Mucosa of gallbladder (tissue), 1 donor: Measurements from ENCODE around the gene CKAP5. TPM values are rescaled to one million over a fixed set of nuclear protein-coding genes. Genes with fewer than 3 reads are reported as not detected.
"Not testable (repeated sequence)": the region's sequence is repeated elsewhere in the genome, so short reads cannot be mapped to it uniquely, and the experiment has no call there.

ENCODE experiments used
- DNase-seq: peaks from one replicate; pipeline ENCODE4 v3.0.0-alpha.2; 2020; ENCODE audit warnings: low spot score
- total RNA-seq: library from RNA; stranded (reverse); gene quantifications from one replicate; pipeline ENCODE4 v1.2.1, GENCODE V29; 2021
- donor health status: DM: no; HTN: no; CAD: no.

CKAP5 gene
- total RNA-seq, 1 donor from 2014 or later: 64.6 TPM

DNA sequence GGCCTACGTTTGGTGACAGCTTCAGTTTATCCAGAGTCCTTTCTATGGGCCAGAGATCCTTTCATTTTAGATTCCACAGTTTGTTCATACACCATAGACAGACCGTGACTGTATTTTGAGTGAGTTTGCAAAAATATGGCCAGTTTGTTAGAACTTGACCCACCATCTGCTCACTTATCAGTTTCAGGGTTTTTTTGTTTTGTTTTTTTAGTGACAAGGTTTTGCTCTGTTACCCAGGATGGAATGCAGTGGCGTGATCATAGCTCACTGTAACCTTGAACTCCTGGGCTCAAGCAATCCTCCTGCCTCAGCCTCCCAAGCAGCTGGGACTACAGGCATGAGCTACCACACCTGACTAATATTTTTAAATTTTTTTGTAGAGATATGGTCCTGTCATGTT, 9.1 kb upstream of the CKAP5 start:
- no peak for DNase-seq

DNA sequence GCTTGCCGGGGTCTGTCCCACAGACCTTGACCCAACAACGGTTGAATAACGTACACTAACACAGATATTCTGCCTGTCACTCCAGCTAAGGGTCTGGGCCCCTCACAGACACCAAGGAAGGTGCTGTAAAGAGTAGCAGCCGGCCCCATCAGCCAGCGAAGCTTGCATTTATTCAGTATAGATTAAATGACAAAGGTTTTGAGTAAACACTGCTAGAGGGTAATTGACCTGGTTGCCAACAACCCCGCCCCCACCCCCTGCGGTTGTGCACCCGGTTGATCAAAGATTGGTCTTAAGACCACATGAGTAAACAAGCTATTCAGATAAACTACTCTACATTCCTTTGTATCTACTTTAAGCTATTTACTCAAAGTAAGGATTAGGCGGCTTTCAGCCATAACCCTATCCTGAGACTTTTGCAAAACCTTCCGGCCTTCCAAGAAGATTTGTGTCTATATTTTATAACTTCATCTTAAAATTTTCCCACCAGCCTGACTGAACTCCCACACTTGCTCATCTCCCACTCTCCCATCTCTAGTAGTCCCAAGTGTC, 4.8 kb upstream of the CKAP5 start:
- DNase-seq: no peak

DNA sequence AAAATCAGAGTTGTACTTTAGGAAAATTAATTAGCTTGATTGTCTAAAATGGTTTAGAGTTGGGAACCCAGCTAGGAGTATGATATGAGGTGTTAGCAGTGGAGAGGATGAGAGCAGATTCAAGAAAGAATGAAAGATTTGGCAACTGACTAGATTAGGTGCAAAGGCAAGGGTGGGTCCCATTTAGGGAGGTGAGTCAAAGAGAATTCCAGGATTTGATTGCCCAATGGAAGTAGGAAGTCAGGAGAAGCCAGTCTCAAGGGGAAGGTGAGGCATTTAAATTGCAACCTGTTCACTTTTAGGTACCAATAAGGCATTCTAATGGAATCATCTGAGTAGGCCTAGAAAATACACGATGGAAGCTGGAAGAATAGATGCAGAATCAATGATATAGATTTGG, 3.6 kb upstream of the CKAP5 start:
- DNase-seq: no peak

DNA sequence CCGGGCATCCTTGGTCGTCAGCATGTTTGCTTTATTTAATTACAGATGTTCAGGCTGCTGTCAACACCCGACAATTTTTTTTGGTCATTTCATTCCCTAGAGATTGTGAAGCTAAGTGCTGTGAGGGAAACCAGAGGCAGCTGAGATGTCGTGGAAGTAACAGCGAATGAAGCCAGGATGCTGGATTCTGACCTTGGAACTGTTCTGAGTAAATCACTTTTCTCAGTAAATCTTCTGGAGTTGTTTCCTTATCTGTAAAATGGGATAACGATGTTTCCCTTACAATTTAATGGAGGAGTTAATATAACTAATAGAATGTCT, 390 bp upstream of the CKAP5 start:
- DNase-seq: no peak

DNA sequence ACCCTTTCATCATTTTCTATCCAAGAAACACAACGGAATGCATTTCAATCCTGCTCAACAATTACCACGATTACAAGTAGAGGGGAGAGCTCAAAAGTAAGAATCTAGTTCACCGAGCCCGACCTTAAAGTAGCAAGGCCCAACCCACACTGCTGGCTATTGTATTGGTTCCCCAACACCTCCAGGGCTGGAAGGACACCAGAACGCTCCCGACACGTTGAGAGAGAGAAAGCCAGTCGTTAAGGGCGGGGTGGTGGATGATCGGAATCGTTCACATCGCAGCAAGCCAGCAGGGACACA, 690 bp downstream of the CKAP5 start:
- no peak for DNase-seq

DNA sequence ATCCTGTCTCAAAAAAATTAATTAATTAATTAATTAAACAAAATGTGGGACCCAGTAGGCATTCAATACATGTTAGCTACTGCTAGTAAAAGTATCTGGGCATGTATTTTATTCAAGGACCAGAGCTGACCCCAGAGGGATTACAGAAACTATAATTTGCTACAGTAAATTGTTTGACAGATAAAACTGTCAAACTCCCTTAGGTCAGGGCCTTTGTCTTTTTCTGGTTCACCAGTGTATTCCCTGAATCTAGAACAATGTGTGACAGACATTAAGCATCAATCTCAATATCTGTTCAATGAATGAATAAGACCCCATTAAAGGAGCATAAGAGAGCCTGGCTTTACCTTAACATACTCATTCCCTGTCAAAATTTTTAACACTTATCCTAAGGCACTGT, 6.0 kb downstream of the CKAP5 start:
- DNase-seq: no peak

DNA sequence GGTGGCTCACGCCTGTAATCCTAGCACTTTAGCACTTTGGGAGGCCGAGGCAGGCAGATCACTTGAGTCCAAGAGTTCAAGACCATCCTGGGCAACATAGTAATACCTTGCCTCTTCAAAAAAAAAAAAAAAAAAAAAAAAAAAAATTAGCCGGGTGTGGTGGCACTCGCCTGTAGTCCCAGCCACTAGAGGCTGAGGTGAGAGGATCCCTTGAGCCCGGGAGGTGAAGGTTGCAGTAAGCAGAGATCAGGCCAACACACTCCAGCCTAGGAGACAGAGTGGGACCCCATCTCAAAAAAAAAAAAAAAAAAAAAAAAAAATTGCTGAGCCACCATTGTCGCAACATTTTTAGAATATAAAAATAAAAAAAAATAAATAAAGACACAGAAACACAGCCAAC, 7.6 kb downstream of the CKAP5 start:
- no peak for DNase-seq

DNA sequence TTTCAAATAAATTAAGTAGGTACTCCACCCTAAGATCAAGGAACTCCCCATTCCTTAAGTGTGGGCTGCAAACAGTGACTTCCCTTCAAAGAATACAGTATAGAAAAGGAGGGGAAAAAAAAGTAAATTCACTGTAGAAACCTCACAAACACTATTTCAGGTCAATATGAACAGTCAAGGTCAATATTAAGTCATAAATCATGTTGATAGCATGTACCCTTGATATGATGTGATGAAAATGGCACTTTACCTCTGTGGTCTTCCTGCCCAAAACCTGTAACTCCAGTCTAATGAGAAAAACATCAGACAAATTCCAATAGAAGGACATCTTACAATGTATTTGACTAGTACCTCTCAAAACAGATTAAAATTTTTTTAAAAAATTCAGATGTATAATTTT, 8.2 kb downstream of the CKAP5 start:
- DNase-seq: no peak

DNA sequence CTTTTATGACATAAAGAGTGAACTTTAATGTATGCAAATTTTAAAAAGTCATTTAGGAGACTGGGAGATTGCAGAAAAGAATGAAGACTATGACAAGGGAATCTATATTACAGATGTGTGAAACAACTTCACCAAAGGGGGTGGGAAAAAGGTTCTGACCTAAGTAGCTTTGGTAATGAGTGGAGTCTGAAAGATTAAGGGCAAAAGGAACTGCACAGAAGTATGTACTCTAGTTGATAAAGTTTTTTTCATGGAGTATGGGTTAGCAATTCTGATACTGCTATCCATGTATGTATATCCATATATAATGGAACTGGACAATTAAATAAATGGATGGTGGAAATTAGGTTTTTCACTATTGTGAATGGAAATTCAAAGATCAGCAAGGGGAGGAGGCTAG, 9.2 kb downstream of the CKAP5 start:
- no peak for DNase-seq

DNA sequence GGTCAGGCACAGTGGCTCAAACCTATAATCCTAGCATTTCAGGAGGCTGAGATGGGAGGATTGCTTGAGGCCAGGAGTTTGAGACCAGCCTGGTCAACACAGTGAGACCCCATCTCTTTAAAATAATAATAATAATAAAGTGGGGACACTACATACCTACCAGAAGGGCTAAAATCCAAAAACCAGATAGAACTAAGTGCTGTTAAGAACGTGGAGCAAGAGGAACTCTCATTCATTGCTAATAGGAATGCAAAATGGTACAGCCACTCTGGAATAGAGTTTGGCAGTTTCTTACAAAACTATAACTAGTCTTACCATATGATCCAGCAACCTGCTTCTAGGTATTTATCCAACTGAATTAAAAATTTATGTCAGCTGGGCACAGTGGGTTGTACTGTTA, 9.6 kb downstream of the CKAP5 start:
- DNase-seq: no peak

DNA sequence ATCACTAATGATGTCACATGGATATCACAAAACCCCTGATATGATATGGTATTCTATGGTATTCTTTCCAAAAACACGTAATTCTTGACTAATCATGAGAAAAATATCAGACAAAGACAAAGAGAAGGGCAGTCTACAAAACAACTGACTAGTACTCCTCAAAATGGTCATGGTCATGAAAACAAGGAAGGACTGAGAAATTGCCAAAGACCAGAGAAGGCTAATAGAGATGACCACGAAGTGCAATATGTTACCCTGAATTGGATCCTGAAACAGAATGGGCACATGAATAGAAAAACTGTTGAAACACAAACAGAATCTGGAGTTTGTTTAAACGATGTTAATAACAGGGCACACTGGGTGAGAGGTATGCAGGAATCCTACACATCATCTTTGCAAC, 10.2 kb downstream of the CKAP5 start:
- no peak for DNase-seq

DNA sequence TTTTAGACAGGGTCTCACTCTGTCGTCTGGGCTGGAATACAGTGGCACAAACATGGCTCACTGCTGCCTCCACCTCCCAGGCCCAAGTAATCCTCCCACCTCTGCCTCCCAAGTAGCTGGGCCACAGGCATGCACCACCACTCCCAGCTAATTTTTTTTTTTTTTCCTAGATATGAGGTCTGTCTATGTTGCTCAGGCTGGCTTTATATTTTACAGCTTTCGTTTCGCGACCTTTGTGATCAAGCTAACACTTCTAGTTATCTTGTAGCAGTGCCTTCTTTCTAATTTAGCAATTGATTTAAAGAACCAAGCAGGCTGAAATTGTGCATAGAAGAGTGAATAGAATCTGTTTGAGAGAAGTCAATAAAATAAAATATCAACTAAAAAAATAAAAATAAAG, 11.3 kb downstream of the CKAP5 start:
- DNase-seq: no peak

DNA sequence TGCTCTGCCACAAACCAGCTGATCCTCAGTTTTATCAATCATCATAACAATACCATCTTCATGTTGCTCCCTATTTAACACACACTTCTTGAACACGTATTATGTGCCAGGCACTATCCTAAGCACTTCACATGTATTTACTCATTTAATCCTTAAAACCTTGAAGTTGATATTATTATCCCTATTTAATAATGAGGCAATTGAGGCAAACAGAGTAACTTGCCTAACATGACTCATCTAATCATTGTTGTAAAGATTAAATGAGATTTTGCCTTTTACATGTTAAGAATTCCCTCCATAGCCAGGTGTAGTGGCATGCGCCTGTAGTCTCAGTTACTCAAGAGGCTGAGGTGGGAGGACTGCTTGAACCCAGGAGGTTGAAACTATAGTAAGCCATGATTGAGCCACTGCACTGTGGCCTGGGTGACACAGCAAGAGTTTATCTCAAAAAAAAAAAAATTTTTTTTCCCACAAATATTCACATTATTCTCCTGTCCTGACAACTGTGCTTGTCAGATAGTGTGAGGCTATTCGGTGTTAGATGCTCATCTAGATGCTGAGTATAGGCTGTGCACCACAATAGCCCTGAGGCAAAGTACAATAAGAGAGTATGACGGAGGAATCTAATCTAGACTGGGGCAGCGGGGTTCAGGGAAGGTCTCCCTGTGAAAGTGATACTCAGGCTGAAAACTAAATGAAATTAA, 13.4 kb downstream of the CKAP5 start:
- no peak for DNase-seq

DNA sequence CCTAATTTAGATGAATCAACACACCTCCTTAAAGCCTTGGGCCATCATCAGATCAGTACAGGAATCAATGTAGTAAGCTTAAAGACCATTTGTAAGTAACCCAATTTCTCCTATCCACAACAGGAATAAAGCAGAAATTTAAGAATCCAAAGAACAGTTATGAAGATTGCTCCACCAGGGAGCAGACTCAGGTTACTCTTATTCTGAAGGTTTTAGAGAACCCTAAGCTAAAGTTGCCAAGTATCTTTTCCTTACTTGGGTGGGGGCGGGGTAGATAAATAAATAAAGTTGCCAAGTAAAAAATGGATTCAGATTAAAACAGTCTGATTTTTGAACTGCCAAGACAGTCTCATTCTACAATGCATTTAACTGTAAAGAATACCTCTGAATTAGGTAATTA, 18.1 kb downstream of the CKAP5 start:
- DNase-seq: no peak

DNA sequence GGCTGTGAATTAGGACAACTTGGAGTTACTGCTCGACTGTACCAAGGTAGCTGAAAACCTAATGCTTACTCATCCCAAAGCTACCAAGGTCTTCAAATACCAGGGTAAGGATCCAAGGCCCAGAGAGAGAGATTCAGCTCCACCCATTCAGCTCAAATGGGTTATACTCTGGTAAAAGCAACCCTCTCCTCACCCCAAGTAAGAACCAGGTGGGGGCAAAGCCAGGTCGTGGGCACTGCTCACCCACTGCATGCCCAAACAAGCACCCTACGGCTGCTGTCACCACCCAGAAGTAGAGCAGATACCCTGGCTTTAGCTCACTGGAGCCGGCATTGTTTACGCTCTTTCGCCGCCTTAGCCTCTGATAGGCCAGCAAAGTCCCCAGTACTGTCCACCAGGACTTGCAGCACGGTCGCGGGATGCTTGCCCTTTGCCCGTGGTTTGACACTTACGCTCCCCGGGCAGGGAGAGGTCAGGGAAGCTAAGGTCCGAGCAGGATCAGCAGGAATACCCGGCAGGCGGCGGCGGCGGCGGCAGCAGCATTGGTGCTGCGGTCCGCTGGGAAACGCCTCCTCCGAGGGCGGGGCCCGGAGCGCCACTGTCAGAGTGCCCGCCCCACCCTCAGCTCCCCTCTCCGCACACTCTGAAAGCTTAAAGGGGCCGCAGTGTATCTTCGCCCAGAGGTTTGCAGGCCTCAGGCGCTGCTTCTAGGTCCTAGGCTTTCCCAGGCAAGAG, 19.6 kb downstream of the CKAP5 start:
- DNase-seq: peak; percentile 73

DNA sequence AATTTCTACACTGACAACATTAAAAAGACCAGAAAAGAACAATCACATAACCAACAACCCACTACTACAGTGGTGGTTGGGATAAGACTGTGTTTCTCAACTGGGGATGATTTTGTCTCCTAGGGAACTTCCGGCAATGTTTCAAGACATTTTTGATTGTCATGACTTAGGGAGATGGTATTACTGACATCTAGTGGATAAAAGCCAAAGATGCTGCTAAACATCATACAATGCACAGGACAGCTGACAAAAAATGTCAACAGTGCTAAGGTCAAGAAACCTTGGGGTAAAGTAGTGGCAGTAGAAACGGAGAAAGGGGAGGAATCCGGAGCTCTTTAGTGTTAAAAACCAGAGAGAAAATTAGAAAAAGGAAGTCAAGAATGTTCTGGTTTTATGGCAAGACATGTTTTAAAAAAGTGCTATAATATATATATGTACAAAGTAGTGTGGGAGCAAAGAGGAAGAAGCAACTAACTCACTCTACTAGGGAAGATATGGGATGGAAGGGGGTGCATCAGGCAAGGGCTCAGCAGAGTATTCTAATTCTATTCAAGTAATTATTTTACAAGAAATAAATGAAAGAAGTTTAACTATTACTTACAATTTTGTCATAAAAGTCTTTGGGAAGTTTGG, 37.2 kb downstream of the CKAP5 start:
- no peak for DNase-seq

DNA sequence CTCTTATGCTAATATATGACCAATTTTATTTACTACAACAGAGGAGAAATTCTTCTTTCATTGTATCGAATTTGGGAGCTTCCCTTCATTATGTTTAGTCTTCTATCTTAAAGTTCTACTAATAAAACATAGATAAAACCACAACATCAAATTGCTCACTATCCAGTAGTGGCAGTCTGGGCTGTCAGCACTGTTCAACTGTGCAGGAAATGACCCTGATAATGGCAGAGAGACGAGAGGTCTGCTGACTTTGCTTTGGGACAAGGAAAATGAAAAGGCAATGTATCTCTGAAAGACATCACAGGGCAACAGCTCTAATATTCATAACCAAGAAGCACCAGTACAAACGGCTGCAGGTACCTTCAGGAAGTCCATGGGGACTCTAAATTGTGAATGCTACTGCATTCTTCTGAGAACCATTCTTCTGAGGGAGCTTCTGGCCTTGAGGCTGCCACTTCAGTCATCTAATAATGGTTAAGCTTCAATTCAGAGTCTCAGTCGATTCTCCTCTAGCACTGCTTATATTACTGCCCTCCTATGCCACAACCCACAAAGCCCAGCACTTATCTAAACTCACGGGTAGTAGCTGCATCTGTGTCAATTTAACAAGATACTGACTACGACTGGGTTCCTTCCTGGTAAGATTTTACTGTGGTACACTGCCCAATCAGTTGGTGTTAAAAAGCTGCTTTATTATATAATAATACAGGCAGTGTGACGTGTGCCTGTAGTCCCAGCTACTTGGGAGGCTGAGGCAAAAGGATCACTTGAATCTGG, 44.2 kb downstream of the CKAP5 start:
- DNase-seq: no peak

DNA sequence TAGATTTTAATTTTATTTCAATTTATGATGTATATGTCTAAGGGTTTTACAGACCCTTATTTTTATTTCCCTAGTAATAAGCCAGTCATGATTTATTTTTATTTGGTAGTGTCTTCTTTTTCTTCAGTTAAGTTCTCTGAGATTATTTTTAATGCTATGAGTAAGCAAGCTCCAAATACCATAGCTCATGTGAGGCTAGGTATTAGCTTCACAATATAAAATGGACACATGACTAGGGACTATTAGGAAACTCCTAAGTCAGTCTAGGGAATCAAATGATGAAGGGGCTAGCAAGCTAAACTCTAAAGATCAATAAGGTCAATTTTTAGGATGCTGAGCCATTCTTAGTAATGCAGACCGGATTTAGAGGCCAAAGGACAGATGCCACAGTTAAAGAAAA, 45.9 kb downstream of the CKAP5 start:
- no peak for DNase-seq

DNA sequence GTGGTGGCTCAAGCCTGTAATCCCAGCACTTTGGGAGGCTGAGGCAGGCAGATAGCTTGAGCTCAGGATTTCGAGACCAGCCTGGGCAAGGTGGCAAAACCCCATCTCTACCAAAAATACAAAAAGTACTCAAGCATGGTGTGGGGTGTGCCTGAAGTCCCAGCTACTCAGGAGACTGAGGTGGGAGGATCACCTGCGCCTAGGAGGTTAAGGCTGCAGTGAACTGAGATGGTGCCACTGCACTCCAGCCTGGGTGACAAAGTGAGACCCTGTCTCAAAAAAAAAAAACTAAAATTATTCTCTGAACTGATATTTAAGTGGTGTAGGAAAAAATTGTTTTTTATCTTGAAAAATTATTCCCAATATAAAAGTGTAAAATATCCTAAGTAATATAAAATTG, 46.4 kb downstream of the CKAP5 start:
- DNase-seq: not testable (repeated sequence)

DNA sequence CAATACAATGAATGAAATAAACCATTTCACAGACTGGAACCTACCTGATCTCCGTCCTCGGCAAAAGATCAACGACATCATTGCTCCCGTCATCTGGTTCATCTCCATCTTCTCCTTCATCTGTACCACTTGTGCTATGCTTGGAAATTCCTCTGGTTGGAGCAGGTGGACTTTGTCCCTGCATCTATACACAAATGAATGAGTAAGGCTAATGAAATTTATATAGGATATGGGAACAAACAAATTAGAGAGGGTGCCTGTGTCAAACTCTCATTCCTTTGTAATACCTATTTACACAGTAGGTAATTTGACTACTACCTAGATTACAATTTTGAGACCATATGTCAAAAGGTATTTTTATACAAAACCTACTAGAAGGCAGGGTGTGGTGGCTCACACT, 67.7 kb downstream of the CKAP5 start:
- no peak for DNase-seq

DNA sequence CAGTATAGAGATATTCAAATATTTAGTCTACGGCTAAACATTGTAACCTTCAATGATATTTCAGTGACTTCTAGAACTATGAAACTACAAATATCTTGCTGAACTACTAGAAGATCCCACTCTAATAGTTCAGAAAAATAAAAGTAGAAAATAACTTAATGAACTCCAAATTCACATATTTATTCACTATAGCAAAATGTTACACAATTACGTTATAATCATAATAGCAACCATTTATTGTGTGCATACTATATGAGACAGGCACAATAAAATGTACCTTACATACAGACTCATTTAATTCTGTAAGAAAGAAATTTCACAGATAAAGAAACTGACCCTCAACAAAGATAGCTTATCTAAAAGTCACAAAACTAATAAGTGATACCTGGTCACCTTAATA, 69.2 kb downstream of the CKAP5 start:
- DNase-seq: no peak

DNA sequence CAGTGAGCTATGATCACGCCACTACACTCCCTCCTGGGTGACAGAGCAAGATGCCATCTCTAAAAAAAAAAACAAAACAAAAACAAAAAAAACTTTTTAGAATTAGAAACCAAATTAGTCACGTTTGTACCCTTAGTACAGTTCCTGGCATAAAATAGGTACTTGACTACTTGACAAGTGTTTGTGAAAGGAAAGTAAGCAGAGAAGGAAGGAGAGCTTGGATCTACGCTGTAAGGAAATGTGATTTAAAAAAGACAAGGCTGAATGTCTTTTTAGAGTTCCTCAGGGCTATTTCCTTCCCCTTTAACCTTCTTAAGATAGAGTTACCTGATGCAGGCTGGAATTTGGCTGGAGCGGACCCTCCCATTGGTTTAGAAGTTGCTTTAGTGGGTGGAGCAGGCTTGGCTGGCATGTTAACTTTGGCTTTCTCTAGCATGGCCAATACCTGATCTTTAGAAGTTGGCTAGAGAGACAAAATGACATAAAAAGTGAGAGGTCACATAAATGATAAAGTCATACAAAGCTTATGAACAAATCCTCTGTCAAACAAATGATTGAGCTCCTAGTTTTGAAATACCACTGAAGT, 76.4 kb downstream of the CKAP5 start:
- DNase-seq: no peak
